DMS53 (cell line): ENCODE data around the gene TM4SF5.
A peak's percentile ranks its signal among the peaks of the same experiment; 100 is the strongest.

Experiments used
- DNase-seq: peaks from one replicate; lab custom pipeline; 2025; lab: John Stamatoyannopoulos, UW

The TM4SF5 gene

GRCh38 chr17:4771519-4772234 is at the start of gene TM4SF5:
TSS of gene TM4SF5 (plus strand) at chr17:4771886. CDS start at chr17:4771923, 37 bp downstream.
- DNase-seq, result peak; percentile 32

- DNase-seq, result no peak
These were observed 48.9 kb upstream of the TM4SF5 start for GRCh38 chr17:4722678-4723240.

GRCh38 chr17:4724650-4725049 is 47.0 kb upstream of the TM4SF5 start:
- DNase-seq, result no peak

GRCh38 chr17:4725646-4726310 is 45.9 kb upstream of the TM4SF5 start:
- no peak for DNase-seq

- no peak for DNase-seq
These were observed 43.6 kb upstream of the TM4SF5 start for GRCh38 chr17:4728124-4728523.

GRCh38 chr17:4733073-4733531 is 38.6 kb upstream of the TM4SF5 start:
- DNase-seq, result no peak

GRCh38 chr17:4734857-4735475 is 36.7 kb upstream of the TM4SF5 start:
- no peak for DNase-seq

GRCh38 chr17:4735876-4736651 is 35.6 kb upstream of the TM4SF5 start:
- no peak for DNase-seq

GRCh38 chr17:4738136-4739121 is 33.3 kb upstream of the TM4SF5 start:
- peak; percentile 35 for DNase-seq

GRCh38 chr17:4739122-4740024 is 32.3 kb upstream of the TM4SF5 start, which contains the start of the genes CXCL16 and ZMYND15:
TSS of gene CXCL16 (minus strand) at chr17:4739928. CDS start at chr17:4739339, 589 bp downstream.
TSS of gene ZMYND15 (plus strand) at chr17:4739833. CDS start at chr17:4740549, 716 bp downstream.
- DNase-seq, result peak; percentile 70

GRCh38 chr17:4740025-4740351 is 31.7 kb upstream of the TM4SF5 start:
- no peak for DNase-seq

GRCh38 chr17:4740584-4740983 is 31.1 kb upstream of the TM4SF5 start:
- no peak for DNase-seq

- no peak for DNase-seq
These were observed 30.1 kb upstream of the TM4SF5 start for GRCh38 chr17:4741544-4741943.

- DNase-seq, result no peak
These were observed 29.6 kb upstream of the TM4SF5 start for GRCh38 chr17:4742133-4742532.

GRCh38 chr17:4742629-4743028 is 29.1 kb upstream of the TM4SF5 start:
- no peak for DNase-seq

- DNase-seq, result no peak
These were observed 28.5 kb upstream of the TM4SF5 start for GRCh38 chr17:4743216-4743615.

- no peak for DNase-seq
These were observed 27.8 kb upstream of the TM4SF5 start for GRCh38 chr17:4743898-4744297.

GRCh38 chr17:4744999-4745969 is 26.4 kb upstream of the TM4SF5 start:
- DNase-seq, result peak; percentile 42
